Endothelial cell of umbilical vein (primary cell): Measurements from ENCODE around the gene SKAP1.

ENCODE experiments used
- CTCF ChIP-seq, 2 donors: IDR thresholded peaks; 1 replicate in 1 of 2; 2 replicates in 1 of 2; pipeline ENCODE4 v1.5.1; 2011; ENCODE audit warnings: low read length in 2 of 2, mild to moderate bottlenecking in 2 of 2, moderate library complexity in 2 of 2, control low read depth in 1 of 2, inconsistent platforms in 1 of 2, low read depth in 1 of 2; ENCODE audit not compliant: insufficient read depth in 1 of 2; ENCODE audit errors: extremely low read depth in 1 of 2
- EZH2 ChIP-seq: IDR thresholded peaks from 2 replicates; pipeline ENCODE4 v1.6.1; 2012; ENCODE audit warnings: borderline replicate concordance, low read depth, mild to moderate bottlenecking, moderate library complexity, low read length, inconsistent platforms; ENCODE audit not compliant: severe bottlenecking
- GATA2 ChIP-seq: IDR thresholded peaks from 2 replicates; pipeline ENCODE4 v1.7.0; 2011; ENCODE audit warnings: low read depth, mild to moderate bottlenecking, moderate library complexity, mixed read lengths, low read length; ENCODE audit not compliant: insufficient read length, insufficient read depth
- JUN ChIP-seq: IDR thresholded peaks from 2 replicates; pipeline ENCODE4 v1.6.1; 2011; ENCODE audit warnings: borderline replicate concordance, low read depth; ENCODE audit not compliant: insufficient read length, insufficient read depth
- MAX ChIP-seq: IDR thresholded peaks from 2 replicates; pipeline ENCODE4 v1.6.1; 2011; ENCODE audit not compliant: insufficient read depth, insufficient read length
- POLR2A ChIP-seq: IDR thresholded peaks from 2 replicates; pipeline ENCODE4 v1.6.1; 2012; ENCODE audit warnings: low read depth, mild to moderate bottlenecking, control low read depth, low read length
- POLR2AphosphoS5 ChIP-seq: IDR thresholded peaks from 2 replicates; pipeline ENCODE4 v1.6.1; 2012; ENCODE audit warnings: low read depth, mild to moderate bottlenecking, control low read depth, low read length, moderate library complexity; ENCODE audit not compliant: insufficient read depth

GRCh38 chr17:48207776-48208544 lies 222.1 kb downstream of the SKAP1 start:
- TF ChIP-seq JUN (no peak), POLR2A (no peak), EZH2 (no peak), POLR2AphosphoS5 (no peak), CTCF (IDR thresholded peaks at IDR 0.05; ENCODE audit: extremely low read depth in 1 of 2, insufficient read depth in 1 of 2, low read depth in 1 of 2, low read length in 2 of 2) (no peak), MAX (no peak), GATA2 (no peak)
